Activated naive CD4-positive, alpha-beta T cell (primary cell): ENCODE measurements around the gene TMED10.

Experiments
- DNase-seq, 4 experiments: peaks; one replicate each; lab custom pipeline; 2025; lab: John Stamatoyannopoulos, UW

The TMED10 gene

DNA sequence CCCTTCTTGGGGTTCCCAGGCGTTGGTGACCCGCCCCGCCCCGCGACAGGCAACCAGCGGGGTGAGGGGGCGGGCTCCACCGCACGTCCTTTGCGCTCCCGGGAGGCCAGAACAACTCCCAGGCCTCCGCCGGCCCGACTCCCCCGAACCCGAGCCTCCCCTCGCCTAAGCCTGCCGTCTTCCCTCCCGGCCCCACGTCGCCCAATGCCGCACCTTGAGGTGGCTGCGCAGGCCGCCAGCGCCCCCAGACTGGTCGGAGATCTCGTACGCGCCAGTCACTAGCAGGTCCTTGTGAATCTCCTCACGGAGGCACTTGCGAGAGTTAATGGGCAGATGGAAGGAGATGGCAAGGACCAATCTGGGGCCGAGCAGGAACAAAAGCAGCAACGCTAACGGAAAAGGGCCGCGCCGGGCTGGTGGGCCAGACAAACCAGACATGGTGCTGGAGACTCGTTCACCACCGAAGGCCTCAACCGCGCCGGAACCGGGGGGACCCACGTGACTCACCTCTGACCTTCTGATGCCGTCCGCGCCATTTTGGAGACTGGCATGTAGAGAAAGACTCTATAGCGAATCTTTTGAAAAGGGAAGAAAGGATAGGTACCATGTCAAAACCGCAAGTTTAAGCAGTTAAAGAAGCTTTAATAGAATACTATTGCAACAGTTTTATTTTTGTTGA, at the start of gene TMED10:
Gene TMED10 (minus strand): TSS at position 471 of the 679 bp plus-strand sequence. CDS start 33 bp downstream, at position 438.
- peak; percentile 78 to 90 (median 86) for DNase-seq

DNA sequence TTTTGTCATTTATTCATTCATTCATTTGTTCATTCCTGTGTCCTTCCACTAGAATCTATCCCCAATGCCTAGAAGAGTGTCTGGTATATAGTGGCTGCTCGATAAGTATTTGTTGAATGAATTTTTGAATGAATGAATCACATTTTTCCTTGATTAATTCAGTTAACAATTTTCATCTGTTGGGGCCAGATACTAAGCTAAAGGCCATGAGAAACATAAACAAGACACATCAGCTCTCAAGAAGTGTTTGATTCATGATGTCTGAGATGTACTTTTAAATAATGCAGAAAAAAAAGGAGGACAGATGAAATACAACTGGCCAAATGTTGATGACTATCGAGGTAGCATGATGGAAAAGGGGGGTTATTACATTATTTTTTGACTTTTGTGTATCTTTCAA, 48.1 kb upstream of the TMED10 start:
- DNase-seq, result no peak

DNA sequence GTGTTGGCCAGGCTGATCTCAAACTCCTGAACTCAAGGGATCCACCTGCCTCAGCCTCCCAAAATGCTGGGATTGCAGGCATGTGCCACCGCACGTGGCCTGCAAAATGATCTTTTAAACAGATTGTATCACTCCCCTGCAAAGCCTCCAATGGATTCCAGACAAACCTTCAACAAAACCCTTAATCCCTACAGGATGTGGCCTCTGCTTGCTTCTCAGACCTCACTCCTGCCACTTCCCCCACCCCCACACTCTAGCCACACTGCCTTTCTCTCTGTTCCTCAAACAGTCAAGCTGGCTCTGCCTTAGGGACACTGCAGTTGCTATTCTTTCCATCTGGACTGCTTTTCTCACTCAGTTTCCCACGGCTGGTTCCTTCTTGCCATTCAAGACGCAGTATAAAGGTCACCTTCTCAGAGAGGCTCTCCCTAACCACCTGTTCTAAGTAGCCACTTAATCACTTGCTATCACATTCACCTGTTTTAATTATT, 47.3 kb upstream of the TMED10 start:
- no peak for DNase-seq

DNA sequence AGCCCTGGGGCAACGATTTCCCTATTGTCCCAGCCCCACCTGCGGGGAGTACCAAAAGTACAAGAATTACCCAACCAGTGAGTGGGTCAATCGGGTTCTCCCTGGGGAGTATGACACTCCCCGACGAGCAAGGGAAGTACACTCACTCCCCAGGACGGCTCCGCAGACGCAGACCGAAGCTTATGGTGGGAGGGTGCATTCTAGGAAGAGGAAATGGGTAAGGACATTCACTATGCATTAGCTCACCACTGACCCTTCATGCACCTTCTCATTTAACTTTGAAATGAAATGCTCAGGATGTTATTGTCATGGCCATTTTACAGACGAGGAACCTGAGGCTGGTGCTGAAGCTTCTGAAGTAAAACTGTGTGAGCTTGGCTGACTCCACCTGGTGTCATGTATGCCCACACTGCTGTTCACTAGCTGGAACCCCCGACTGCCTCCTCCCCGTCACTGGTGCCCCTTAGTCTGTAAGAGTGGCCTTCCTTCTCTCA, 45.8 kb upstream of the TMED10 start:
- no peak for DNase-seq

DNA sequence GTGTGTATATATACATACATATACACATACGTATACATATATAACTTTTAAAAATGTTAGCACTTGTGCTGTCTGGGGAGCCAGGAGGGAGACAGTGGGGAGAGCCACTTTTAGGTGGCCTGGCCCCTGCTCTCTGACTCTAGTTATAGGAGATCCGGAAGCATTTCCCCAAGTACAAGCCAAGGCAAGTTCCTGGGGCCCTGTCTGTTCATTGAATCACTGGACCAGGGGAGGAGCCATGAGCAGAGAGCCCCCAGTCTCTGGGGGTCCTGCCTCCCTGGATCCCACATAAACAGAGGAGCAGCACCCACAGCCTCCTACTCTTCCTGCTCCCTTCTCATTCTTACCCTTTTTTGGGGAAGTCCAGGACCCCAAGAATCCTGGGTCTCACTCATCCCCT, 45.4 kb upstream of the TMED10 start:
- no peak for DNase-seq

DNA sequence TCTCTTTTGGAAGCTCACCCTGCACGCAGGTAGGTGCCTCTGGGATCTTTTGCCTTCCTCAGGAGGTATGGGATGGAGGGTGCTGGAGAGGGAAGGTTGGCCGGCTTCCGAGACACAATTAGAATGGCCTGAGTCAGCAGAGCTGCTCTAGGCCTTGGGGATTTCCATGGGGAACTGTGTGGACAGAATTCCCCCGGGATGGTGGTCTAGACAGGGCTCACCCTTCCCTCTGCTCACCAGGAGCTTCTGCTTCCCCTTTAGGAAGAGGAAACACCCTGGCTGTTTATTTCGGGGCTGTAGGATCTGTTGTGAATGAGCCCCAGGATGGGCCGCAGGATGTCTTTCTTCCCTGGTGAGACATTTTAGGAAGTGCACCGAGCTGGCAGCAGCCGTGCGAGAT, 43.7 kb upstream of the TMED10 start:
- no peak for DNase-seq

DNA sequence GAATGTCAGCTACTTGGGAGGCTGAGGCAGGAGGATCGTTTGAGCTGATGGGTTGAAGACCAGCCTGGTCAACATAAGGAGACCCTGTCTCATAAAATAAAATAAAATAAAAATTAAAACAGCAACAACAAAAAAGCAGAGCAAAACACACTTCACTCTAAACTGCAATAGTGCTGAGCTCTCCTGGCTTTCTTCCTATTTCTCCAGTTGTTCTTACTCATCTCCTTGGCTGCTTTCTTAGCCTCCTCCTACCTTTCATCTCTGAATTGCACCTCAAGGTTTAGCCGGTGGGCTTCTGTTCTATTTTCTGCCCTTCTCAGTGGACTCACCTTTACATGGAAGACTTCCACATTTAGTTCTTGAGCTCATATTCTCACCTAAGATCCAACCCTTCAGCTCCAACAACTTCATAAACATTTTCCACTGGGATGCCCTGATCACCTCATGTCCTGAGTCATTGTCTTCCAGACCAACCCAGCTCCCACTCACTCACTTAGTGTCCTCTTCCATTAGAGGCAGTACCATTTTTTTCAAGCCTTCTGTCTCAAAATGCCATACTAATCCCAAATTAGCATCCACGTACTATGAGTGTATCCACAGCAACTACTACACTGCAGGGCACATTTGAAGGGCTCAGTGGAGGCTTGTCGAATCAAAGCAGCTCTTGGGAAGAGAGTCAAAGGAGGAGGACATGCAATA, 41.2 kb upstream of the TMED10 start:
- no peak for DNase-seq

DNA sequence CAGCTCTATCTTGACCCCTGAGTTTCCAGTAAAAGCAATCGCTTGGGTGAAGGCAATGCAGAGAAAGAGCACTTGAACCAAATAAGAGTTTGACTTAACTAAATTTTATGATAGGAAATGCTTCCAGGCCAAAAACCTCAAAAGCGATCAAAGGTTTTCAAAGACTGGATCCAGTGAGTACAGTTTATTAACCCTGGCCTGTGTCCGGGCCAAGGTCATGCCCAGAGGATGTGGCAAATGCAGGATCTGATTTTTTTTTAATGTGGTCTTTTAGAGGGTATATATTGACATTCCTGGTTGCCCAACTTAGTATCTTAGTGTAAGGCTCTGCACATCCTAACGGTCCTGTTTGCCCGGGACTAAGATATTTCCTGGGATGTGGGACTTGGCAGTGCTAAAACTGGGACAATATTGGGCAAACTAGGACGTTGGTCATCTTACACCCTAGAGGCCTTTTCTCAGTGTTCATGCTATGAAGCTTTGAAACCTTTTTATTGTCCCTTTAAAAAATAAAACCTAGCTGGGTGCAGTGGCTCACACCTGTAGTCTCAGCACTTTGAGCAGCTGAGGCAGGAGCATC, 40.1 kb upstream of the TMED10 start:
- no peak for DNase-seq

DNA sequence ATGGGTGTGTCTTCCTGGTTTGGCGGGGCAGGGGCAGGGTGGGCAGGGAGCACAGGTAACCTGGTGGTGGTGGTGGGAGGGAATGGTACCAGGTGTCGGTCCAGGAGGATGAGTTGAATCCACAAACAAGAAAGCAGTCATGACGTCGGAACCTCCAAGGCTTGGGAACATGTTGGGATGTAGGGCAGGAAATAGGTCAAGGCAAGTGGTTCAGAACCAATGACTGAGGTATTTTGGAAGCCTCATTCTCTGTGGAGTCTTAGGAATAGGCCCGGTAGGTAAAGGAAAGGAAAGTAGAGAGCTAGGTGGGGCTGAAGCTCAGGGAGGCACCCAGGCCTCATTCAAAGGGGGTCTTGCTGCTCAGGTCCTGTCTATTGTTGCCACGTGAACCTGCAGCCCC, 39.1 kb upstream of the TMED10 start:
- DNase-seq, result no peak

DNA sequence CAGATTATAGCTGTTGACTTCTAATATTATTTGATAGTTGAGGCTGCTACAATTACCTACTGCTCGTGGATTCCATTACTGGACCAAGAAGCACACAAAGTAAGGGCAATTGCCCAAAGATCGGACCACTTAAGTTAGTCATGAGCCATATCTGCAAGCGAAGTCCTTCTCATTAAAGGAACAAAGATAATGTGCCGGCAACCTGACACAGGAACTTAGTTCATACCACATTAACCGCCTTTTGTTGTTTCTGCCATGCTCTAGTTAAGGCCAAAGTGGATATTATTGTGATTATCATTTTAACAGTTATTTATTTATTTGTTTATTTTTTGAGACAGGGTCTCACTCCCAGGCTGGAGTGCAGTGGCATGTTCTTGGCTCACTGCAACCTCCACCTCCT, 38.1 kb upstream of the TMED10 start:
- DNase-seq, result no peak

DNA sequence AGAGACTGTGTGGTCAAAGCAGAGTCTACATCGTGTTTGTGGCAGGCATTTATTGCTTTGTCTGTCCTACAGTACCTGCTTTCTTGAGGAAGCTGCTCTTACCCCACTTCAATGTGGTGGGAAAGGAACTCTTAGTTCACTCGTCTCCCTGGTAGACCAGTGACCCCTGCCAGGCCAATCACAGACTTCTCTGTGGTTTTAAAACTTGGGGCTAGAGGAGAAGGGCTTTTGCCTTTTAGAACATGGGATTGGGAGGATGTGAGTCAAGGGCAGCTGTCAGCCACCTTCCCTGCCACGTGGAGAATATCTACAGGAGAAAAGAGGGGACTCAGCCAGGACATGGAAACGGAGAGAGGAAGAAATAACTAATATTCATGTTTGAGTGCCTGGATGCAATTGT, 36.8 kb upstream of the TMED10 start:
- DNase-seq, result no peak

DNA sequence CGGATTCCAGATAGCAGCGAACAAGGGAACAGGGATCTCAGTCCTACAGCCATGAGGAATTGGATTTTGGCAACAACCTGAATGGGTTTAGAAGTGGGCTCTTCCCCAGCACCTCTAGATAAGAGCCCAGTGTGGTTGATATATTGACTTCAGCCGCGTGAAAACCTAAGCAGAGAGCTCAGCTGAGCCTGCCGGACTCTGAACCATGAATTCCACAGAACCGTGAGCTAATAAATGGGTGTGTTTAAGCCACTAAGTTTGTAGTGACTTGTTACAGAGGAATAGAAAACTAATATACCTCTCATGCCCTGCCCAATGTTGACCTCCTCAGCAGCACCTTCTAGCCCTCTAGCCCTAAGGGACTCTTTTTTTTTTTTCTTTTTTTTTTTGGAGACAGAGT, 32.4 kb upstream of the TMED10 start:
- DNase-seq, result no peak

DNA sequence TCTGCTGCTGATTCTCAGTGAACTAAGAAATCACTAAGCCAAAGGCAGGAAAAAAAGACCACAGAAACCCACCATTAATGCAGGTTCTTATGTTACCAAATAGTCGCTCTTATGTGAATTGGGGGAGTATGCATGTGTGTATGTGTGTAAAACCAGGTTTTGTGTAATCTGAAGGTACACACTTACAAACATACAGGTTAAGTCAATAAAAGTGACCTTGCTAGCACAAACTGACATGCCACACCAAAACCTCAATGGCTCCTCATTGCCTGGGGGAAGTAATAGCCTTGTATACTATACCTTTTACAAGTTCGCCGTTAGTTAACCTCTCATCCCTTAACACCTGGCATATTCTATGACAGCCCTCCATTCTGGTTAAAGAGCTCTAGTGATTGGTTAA, 29.8 kb upstream of the TMED10 start:
- no peak for DNase-seq

DNA sequence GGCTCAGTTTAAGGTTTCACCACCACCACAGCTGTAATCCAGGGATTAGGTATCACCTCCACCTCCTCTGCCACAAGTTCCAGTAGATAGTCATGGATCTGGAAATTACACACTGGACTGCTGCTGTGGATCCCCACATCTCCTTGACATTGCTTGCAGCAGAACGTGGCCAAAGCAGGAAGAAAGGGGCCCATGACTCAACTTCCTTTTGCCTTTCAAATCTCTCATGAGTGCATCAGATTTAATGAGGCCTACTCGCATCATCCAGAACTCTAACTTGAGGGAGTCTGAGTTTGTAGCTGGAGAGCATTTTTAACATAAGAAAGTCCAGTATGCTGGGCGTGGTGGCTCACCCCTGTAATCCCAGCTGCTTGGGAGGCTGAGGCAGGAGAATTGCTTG, 29.2 kb upstream of the TMED10 start:
- no peak for DNase-seq

DNA sequence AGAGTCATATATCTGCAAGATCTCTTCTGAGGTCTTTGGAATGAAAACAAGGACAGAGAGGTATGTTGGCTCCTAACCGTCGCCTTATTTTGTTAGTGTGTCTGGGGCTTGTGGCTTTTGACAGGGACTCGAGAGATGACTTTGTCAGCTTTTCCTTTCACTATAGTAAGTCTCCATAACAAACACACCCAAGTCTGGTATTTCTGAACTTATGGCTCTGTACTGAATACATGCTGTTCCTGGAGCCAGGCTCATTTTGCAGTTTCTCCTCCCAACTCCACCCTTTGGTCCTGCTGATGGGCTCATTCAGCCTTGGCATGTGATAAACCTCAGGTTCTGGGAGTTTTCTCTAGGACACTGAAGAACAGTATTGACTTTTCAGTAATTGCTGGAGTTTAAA, 27.7 kb upstream of the TMED10 start:
- DNase-seq, result no peak

DNA sequence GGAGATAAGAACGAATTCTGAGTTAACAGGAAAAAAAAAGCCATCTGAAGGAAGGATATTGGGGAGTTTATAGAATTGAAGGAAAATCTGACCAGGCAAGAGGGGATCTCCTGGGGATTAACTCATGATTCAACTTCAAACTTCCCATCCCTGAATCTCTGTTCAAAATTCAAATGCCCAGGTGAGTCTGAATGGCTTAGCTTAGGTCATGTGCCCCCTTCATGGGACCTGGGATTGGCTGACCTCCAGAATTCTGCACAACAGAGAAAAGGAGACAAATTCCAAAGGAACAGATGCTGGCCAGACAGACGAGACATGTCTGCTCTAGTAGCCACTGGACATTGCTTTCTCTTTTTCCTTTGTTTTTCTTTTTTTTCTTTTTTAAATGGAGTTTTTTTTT, 26.2 kb upstream of the TMED10 start:
- DNase-seq, result no peak

DNA sequence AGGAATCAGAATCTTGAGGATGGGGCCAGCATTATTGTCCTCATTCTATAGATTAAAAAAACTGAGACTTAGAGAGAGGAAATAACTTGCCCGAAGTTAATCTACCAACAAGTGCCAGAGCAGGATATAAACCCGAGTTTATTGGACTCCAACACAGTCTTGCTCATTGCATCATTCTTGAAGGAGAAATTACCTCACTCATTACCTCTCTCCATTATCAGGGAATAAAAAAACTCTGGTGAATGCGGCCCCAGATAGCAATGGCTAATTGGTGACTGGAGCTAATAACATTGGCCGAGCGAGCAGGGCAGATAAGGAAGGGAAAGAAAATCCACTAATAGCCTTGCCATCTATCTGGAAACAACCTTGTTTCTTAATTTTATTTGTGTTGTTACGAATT, 24.7 kb upstream of the TMED10 start:
- no peak for DNase-seq

DNA sequence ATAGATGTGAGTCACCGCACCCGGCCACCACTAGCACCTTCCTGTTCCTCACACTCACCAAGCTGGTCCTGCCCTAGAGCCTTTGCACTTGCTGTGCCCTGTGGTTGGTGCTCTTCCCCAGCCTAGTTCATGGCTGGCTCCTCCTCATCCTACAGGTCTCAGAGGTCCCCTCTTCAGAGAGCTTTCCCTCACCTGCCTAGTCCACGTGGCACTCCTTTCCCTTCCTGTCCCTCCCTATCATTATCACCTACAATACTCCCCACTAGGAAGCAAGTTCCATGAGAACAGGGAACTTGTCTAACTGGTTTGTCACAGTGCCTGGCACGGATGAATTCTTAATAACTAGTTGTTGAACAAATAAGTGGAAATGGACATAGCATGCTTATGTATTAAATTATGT, 24.0 kb upstream of the TMED10 start:
- no peak for DNase-seq

DNA sequence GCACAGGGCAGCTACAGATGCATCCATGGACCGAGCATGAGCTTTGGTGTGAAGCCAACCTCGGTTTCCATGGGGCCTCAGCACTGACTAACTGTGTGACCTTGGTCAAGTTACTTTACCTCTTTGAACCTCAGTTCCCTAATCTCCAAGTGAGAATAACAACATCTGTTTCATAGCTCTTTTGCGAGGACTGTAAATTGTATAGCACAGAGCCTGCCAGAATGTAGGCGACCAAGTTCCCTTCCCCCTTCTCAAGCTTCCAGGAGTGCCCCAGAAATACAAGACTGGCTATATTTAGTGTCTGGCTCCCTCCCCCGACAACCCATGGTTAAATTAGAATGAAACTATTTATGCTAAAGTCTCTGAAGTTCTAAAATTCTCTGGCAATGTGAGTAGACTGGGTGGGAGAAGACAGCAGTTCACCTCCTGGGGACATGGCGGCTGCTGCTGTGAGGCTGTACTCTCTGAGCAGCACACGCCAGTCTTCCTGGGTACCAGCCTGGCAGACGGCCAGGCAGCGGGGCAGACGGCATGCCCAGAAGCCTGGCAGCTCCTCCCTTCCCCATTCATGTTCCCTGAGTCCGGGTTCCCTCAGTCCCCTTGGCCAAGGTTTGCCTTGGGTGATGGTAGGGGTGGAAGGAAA, 22.0 kb upstream of the TMED10 start:
- DNase-seq, result no peak

DNA sequence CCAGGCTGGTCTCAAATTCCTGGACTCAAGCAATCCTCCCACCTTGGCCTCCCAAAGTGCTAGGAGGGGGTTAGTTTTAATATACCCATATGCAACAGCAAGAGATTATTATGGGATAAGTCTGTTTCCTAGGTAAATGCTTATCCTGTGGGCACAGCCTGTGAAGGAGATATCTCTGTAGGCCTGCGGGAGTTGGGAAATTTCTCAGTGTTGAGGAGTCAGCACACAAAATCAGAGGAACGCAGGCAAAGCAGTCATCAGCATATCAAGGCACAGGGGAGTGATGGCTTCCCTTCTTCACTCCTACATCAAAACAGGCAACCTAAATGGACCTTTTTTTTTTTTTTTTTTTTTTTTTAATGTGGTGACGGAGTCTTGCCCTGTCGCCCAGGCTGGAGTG, 20.9 kb upstream of the TMED10 start:
- no peak for DNase-seq

DNA sequence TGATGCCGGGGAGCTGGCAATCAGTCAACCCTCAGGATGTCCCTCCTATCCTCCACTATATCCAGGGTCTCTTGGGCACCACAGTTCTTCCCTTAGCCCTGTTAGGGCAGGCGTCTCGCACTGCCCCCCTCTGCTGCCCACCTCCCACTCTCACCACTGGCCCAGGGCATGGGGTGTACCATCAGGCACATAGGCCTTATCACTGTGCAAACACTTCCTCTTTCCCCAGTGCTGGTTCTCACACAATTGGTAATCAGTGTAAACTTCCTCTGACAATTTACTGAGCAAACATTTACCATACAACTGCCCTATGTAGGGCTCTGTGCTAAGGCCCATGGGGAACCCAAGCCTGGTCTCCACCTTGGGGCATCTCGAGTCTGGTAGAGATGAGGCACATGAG, 20.1 kb upstream of the TMED10 start:
- no peak for DNase-seq

DNA sequence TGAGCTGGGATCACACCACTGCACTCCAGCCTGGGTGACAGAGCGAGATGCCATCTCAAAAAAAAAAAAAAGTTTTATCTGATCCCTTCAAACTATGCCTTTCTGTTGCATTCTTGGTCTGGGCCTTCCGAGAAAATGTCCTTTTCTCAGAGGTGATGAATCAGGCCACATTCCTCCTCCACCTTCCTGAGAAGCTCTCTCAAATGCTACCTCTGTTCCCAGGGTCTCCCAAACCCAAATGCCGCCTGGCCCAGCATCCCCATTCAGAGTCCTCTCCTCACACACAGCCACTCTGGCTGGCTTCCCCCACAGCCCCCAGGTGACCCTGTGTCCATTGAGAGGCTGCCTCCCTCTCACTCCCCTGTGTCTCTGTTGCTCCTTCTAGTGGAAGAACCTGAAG, 19.7 kb upstream of the TMED10 start:
- no peak for DNase-seq

DNA sequence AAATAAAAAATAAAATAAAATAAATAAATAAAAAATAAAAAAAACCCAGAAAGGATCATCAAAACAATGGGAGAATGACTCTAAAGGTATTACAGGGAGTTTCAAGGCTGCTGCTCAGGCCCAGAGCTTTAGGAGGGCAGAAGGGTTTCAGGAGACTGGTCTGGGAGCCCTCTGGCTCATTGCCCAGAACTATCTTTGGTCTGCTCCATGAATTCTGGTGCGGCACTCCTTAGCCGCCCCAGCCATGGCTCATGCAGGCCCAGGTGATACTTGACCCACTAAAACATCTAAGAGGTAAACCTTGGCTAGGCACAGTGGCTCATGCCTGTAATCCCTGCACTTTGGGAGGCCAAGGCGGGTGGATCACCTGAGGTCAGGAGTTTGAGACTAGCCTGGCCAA, 14.7 kb upstream of the TMED10 start:
- no peak for DNase-seq
